Mucosa of descending colon (tissue), 3 donors: ENCODE data around the gene DOC2B. TPM values are rescaled to one million over a fixed set of nuclear protein-coding genes. Genes with fewer than 3 reads are reported as not detected.
A peak's percentile ranks its signal among the peaks of the same experiment; 100 is the strongest.
"Not testable (repeated sequence)": the region's sequence is repeated elsewhere in the genome, so short reads cannot be mapped to it uniquely, and the experiment has no call there.

Source experiments
- ATAC-seq: fragments of 200-7000 bp; cut with Tn5 transposase; one replicate; pipeline ENCODE4 v1.9.1; 2020; ENCODE audit warnings: mild to moderate bottlenecking, moderate library complexity
- DNase-seq, 3 donors: peaks; one replicate each; pipeline ENCODE4 v3.0.0-alpha.2; 2020
- H3K36me3 ChIP-seq: fragments of 200-600 bp; one replicate; pipeline ENCODE4 v1.8.0; 2021; ENCODE audit warnings: low read depth, mild to moderate bottlenecking
- H3K4me1 ChIP-seq: fragments of 200-600 bp; one replicate; pipeline ENCODE4 v1.8.0; 2021; ENCODE audit warnings: low read depth, mild to moderate bottlenecking
- H3K4me3 ChIP-seq: fragments of 200-600 bp; one replicate; pipeline ENCODE4 v1.8.0; 2021; ENCODE audit warnings: mild to moderate bottlenecking
- H3K9me3 ChIP-seq: fragments of 200-600 bp; one replicate; pipeline ENCODE4 v1.8.0; 2021; ENCODE audit warnings: mild to moderate bottlenecking
- CTCF ChIP-seq: fragments of 200-600 bp; IDR thresholded peaks from one replicate; pipeline ENCODE4 v1.8.0; 2022; ENCODE audit warnings: antibody characterized with exemption, mild to moderate bottlenecking
- intact Hi-C, 2 donors: fragments of 100-400 bp; cut with DNase I in 1 of 2; cut with micrococcal nuclease in 1 of 2; formaldehyde crosslinking; loops; one replicate each; pipeline versions ENCODE4 v1.11.0 to v1.11.1; 2022; cut with DNase I, micrococcal nuclease
- total RNA-seq, 3 donors: library from RNA; stranded (reverse); fragmentation: NEBNext Ultra II Directional in 2 of 3; extraction: Animal tissue kit (Norgen Biotek cat#: 25700) in 2 of 3; gene quantifications; one replicate each; pipeline versions ENCODE4 v1.2.1 to v1.2.4, GENCODE V29; 2021 to 2023
- donor health status: DM: no; HTN: no; CAD: no; lungs with moderate emphysema.
- donor health status: DM: no; HTN: no; CAD: no.
- donor health status: DM: no; HTN: yes; CAD: no.

Gene DOC2B
- total RNA-seq, 3 donors from 2014 or later: 3.2 to 6.7 (median 4.0) TPM

DNA sequence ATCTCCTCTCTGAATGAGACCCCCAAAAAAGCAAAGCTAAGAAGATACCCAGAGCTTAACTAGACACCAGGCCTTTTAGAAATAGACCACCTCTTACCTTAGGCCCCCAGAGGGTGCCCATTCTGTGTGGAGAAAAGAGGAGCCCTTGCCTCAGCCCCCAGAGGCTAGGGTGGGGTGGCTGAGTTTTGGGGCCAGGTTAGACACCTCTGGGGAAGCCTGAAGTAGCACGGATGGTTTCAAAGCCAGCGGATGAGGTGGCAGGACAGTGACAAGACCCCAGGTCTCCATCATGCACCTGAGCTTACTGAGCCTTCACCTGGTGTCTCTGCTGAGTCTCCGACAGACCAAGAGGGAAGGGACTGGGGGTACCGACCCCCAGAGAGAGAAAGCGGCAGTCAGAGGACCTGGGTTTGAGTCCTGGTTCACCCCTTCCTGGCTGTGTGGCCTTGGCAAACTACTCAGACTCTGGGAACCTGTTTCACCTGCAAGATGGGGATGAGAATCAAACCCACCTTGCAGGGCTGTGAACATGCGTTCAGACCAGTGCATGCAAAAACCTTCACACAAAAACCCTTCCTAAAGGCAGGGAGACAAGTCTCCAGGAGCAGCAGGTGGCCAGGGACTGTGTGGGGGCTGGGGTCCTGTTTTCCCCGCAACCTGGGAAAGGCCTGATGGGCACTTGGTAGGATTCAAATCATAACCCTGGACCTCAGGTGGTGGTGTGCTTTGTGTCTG lies 36.3 kb downstream of the DOC2B start:
- intact Hi-C loops: loop anchor here in 1 of 2 donors (5.0 kb wide), 1 partner anchor 247 kb away; no protein-coding TSS in a partner anchor
- TF ChIP-seq CTCF: no peak
- Histone ChIP-seq H3K9me3 (no peaks in the 10 kb centered on the region), H3K4me3 (no peak overlapping the region), H3K4me1 (no peaks in the 10 kb centered on the region), H3K36me3 (no peaks in the 10 kb centered on the region)
- ATAC-seq: no peak
- DNase-seq: peak in 2 of 3 donors; percentile 3 to 8

DNA sequence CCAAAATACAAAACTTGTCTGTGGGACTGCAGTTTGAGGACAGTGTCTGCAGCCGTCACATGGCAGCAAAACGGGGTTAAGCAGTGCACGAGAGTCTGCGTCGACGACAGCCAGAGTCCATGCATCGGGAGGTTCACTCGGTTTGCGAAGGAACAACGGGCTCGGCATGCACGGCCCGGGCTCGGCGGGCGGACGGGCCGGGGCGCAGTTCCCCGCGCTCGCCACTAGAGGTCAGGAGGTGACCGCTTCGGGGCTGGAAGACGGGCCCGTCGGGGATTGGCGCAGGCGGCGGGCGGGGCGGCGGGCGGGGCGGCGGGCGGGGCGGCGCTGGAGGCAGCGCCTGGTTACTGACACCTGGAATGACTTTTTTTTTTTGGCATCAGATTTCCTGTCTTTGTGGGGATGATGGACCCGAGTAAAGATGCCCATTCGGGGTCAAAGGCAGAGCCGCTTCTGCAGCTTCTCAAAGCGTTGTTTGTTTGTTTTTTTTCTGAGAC lies 37.6 kb downstream of the DOC2B start:
- peak; percentile 99 for TF ChIP-seq CTCF
- no peak overlapping the region for H3K4me3 ChIP-seq
- no peaks in the 10 kb centered on the region for H3K4me1 ChIP-seq
- DNase-seq: peak; percentile 82 to 95 (median 87)
- H3K9me3 ChIP-seq: no peaks in the 10 kb centered on the region
- intact Hi-C loops: no loop called here
- ATAC-seq: peak; percentile 99
- H3K36me3 ChIP-seq: no peaks in the 10 kb centered on the region

GRCh38 chr17:142876-143784 lies 38.3 kb downstream of the DOC2B start:
- ATAC-seq (no peak), DNase-seq (peak in 1 of 3 donors; percentile 14)
- H3K9me3 ChIP-seq: no peaks in the 10 kb centered on the region
- TF ChIP-seq CTCF: no peak
- H3K4me1 ChIP-seq: no peaks in the 10 kb centered on the region
- no peak overlapping the region for H3K4me3 ChIP-seq
- intact Hi-C loops: no loop called here
- no peaks in the 10 kb centered on the region for H3K36me3 ChIP-seq

DNA sequence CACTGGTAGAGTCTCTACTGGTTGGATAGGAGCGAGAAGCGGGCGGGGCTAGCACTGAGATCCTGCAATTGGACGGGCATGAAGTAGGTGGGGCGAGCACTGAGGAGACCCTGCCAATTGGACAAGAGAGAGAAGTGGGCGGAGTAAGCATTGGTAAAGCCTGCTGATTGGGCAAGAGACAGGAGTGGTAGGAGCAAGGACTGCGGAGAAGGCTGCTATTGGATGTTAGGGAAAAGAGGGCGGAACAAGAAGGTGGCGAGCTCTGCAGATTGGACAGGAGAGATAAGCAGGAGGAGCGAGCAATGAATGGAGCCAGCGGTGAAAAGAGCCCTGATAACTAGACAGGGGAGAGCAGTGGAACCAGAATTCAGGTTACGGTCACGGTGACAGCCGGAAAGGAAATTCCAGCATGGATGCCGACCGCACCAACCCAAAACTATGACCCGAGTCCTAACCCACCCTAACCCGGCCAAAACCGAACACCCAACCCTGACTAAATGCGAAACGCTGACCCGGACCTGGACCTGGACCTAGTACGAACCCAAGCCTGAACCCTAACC lies 39.3 kb downstream of the DOC2B start:
- peak in 2 of 3 donors; percentile 19 to 42 for DNase-seq
- ATAC-seq: peak; percentile 3
- no peaks in the 10 kb centered on the region for H3K4me1 ChIP-seq
- H3K9me3 ChIP-seq: no peaks in the 10 kb centered on the region
- intact Hi-C loops: no loop called here
- H3K4me3 ChIP-seq: no peak overlapping the region
- H3K36me3 ChIP-seq: no peaks in the 10 kb centered on the region
- no peak for TF ChIP-seq CTCF

DNA sequence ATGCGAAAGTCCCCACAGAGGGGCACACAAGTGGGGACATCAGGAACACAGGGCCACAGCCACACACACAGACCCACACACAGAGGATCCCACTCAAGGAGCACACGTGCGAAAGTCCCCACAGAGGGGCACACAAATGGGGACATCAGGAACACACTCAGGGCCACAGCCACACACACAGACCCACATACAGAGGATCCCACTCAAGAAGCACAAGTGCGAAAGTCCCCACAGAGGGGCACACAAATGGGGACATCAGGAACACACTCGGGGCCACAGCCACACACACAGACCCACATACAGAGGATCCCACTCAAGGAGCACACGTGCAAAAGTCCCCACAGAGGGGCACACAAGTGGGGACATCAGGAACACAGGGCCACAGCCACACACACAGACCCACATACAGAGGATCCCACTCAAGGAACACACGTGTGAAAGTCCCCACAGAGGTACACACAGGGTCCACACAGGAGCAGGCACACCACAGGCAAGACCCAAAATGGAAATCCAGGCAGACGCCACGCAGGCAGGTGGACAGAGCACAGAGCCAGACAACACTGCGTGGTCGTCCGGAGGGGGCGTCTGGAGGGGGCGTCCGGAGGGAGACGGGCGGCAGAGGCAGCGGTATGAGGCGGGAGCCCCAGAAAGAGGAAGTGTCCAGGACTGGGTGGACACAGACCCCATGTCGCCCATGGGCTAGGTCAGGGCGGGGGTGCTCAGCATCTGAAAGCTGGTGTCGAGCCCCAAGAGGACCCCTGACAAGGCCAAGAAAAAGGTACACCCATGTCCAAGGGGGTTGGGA lies 41.8 kb downstream of the DOC2B start:
- H3K4me1 ChIP-seq: not testable (repeated sequence)
- peak in 2 of 3 donors; percentile 14 to 32 for DNase-seq

DNA sequence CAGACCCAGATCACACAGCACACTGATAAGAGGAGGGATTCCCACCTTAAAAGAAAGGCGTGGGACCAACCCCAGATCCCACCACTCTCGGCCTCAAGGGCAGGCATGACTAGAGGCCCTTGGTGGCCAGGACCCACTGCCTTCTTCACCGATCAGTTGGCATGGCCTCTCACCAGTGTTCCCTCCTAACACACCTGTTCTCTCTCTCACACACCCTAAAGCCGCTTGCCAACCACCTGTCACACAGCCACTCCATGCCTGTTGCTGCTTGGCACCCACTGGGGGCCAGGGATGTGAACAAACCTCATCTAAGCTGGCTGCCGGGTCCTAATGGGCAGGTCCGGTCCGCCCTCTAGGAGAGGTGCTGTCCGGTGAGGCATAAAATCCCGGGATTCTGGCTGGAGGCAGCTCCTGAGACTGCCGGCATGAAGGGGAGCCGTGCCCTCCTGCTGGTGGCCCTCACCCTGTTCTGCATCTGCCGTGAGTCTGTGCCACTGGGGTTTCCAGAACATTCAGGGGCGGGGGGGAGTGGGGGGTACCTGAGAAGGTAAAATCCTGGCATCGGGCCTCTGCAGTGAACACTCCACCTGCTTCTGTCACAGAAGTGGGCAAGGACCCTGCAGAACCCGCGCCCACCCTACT lies 44.2 kb downstream of the DOC2B start, which contains the start of gene SCGB1C2:
TSS of gene SCGB1C2 (plus strand) at position 404 of the 642 bp plus-strand sequence. CDS start at position 426, 22 bp downstream.
- ATAC-seq, H3K4me1 ChIP-seq, H3K9me3 ChIP-seq, intact Hi-C loops, H3K4me3 ChIP-seq, H3K36me3 ChIP-seq: not testable (repeated sequence)
- peak in 1 of 3 donors; percentile 8 for DNase-seq

More for the DNA sequence above, 41.8 kb downstream of the DOC2B start:
- ATAC-seq, H3K4me3 ChIP-seq, intact Hi-C loops, H3K9me3 ChIP-seq, H3K36me3 ChIP-seq: not testable (repeated sequence)
